GM12865 (cell line): ENCODE data around the gene BCL3.

Experiments used
- DNase-seq: peaks from one replicate; pipeline ENCODE4 v3.0.0; 2010; ENCODE audit warnings: low read depth
- H3K4me3 ChIP-seq: 2 replicates; pipeline ENCODE4 v1.5.1; 2011; ENCODE audit warnings: mild to moderate bottlenecking, low read depth, low read length, control low read depth
- TF ChIP-seq, protein P1 (sequence below): IDR thresholded peaks from 2 replicates; pipeline ENCODE4 v1.5.1; 2011; ENCODE audit warnings: low read length, control low read depth, low read depth, inconsistent platforms; ENCODE audit not compliant: insufficient read depth; ENCODE audit errors: missing control alignments

Gene BCL3

GRCh38 chr19:44753932-44754749 is 5.6 kb downstream of the BCL3 start:
- DNase-seq = peak; percentile 91
- peak overlapping the region; percentile 63 for H3K4me3 ChIP-seq
- TF ChIP-seq, protein P1, sequence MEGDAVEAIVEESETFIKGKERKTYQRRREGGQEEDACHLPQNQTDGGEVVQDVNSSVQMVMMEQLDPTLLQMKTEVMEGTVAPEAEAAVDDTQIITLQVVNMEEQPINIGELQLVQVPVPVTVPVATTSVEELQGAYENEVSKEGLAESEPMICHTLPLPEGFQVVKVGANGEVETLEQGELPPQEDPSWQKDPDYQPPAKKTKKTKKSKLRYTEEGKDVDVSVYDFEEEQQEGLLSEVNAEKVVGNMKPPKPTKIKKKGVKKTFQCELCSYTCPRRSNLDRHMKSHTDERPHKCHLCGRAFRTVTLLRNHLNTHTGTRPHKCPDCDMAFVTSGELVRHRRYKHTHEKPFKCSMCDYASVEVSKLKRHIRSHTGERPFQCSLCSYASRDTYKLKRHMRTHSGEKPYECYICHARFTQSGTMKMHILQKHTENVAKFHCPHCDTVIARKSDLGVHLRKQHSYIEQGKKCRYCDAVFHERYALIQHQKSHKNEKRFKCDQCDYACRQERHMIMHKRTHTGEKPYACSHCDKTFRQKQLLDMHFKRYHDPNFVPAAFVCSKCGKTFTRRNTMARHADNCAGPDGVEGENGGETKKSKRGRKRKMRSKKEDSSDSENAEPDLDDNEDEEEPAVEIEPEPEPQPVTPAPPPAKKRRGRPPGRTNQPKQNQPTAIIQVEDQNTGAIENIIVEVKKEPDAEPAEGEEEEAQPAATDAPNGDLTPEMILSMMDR = no peak

GRCh38 chr19:44754750-44755080 is 6.2 kb downstream of the BCL3 start:
- TF ChIP-seq, protein P1 = no peak
- H3K4me3 ChIP-seq = peak overlapping the region; percentile 63
- no peak for DNase-seq

- peak overlapping the region; percentile 63 for H3K4me3 ChIP-seq
- TF ChIP-seq, protein P1 = no peak
- DNase-seq = no peak
Measured at GRCh38 chr19:44755219-44755618, 6.7 kb downstream of the BCL3 start.

DNA sequence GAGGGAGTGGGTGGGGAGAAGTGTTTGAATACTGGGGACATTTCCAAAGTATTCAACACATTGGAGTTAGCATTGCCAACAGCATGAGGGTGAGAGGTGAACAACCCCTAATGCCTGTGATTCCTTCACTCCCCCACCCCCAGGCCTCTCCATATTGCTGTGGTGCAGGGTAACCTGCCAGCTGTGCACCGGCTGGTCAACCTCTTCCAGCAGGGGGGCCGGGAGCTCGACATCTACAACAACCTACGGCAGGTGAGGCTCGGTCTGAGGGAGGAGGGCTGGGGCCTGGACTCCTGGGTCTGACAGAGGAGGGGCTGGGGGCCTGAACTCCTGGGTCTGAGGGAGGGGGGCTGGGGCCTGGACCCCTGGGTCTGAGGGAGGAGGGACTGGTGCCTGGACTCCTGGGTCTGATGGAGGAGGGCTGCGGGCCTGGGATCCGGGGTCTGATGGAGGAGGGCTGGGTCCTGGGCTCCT is 7.6 kb downstream of the BCL3 start:
- DNase-seq = no peak
- no peak overlapping the region for H3K4me3 ChIP-seq
- TF ChIP-seq, protein P1 = no peak

DNA sequence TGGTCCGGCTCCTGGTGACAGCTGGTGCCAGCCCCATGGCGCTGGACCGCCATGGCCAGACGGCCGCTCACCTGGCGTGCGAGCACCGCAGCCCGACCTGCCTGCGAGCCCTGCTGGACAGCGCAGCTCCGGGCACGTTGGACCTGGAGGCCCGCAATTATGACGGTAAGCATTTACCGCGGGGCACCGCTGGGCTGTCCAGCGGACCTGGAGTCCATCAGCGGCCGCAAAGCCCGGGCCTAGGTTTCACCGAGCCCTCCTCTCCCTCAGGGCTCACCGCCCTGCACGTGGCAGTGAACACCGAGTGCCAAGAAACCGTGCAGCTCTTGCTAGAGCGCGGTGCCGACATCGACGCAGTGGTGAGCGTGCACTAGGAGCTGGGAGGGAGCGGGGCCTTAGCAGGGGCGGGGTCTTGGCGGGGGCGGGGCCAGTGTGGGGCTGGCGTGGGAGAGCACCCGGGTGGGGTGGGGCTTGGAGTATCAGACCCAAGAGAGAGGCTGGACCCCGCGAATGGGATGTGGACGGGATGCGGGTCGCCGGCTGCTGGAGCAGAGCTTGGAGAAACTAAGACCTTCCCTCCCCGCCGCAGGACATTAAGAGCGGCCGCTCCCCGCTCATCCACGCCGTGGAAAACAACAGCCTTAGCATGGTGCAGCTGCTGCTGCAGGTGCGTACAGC is 8.7 kb downstream of the BCL3 start:
- H3K4me3 ChIP-seq = no peak overlapping the region
- TF ChIP-seq, protein P1 = no peak

GRCh38 chr19:44757735-44758505 is 9.4 kb downstream of the BCL3 start:
- H3K4me3 ChIP-seq = no peak overlapping the region
- no peak for DNase-seq
- TF ChIP-seq, protein P1 = no peak

More for the DNA sequence above, 8.7 kb downstream of the BCL3 start:
- DNase-seq = no peak
